GM19351 (cell line): Measurements from ENCODE around the gene AATK.

Source experiments
- ATAC-seq: cut with Tn5 transposase; IDR thresholded peaks from one replicate; pipeline ENCODE4 v1.9.1; 2021; ENCODE audit warnings: mild to moderate bottlenecking, moderate library complexity; ENCODE audit not compliant: unreplicated experiment

AATK gene

GRCh38 chr17:81183316-81183715 lies 17.3 kb upstream of the AATK start:
- no peak for ATAC-seq

DNA sequence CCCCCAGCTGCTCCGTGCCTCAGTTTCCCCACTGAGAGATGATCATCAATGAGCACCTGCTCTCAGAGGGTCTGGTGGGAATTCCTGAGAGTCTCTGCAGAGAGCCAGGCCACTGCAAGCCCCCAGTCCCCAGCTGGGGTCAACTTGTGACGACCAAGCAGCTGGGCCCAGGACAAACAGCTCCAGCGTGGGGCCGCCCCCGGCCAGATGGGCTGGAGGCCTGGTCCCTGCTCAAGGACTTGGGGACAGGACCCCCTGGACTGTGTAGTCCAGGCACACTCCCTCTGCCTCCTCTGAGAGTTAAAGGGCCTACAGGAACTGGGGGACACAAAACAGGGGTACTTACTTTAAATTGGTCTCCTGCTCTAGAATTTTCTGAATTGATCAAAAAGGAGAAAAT lies 16.6 kb upstream of the AATK start:
- ATAC-seq: no peak

GRCh38 chr17:81181811-81182185 lies 15.8 kb upstream of the AATK start:
- ATAC-seq: no peak

- no peak for ATAC-seq
These were observed 15.1 kb upstream of the AATK start for GRCh38 chr17:81180836-81181810.

GRCh38 chr17:81179861-81180260 lies 13.8 kb upstream of the AATK start:
- no peak for ATAC-seq

GRCh38 chr17:81179220-81179619 lies 13.2 kb upstream of the AATK start:
- ATAC-seq: no peak

DNA sequence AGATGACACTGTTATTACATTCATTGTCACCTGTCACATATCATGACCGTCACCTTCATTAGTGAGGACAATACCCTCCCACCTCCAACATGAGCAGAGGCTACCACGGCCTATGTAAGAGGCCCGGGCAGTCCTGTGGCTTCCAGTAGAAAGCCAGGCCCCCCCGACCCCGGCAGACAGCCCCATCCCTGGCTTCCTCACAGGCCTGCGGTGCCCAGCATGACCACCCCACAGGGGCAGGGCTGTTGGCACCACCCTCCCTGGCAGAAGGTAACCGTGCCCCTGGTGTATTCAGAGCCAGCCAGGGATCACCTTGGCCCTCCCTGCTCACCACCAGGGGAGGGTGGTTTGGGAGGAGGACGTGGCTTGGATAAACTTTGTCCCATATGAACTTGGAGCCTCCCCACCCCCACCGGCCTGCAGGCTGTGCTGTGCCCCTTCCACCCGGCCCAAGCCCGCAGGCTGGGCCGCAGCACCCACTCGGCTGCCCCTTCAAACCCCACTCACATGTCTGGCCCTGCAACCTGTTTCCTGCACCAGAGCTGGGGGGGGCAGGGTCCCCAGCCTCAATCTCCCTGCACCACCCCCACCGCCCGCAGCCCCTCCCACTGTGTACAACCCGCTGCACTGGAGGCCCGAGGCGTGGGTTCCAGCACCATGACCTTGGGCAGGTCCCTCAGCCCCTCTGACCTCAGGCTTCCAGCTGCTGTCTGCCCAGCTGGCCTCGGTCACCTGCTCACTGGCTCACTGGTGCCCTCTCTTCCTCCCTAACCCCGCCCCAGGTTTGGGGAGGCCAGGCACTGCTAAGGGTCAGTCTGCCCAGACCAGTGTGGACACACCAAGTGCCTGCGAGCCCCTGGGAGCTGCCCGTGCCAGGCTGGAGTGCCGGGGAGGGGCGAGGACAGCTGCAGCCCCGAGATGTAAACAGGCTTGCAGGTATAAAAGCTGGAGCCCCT lies 12.4 kb upstream of the AATK start:
- no peak for ATAC-seq

DNA sequence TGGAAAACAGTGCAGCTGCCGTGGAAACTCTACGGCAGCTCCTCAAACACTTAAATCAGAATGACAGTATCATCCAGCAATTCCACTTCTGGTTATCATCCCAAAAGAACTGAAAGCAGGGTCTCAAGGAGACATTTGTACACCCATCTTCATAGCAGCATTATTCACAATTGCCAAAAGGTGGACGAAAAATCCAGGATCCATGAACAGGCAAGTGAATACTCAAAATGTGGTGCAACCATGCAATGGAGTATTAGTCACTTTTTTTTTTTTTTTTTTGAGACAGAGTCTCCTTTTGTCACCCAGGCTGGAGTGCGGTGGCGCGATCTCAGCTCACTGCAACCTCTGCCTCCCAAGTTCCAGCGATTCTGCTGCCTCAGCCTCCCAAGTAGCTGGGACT lies 10.6 kb upstream of the AATK start:
- no peak for ATAC-seq

DNA sequence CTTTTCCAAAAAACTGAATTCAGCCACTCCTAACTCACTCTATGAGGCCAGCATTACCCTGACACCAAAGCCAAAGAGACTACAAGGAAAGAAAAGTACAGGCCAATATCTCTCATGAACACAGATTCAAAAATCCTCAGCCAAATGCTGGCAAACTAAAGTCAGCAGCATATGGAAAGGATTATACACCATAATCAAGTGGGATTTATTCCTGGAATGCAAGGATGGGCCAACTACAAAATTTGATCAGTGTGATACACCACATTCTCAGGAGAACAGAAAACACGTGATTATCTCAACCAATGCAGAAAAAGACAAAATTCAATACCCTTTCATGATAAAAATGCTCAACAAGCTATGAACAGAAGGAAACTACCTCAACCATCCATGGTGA lies 7.7 kb upstream of the AATK start:
- ATAC-seq: no peak

- no peak for ATAC-seq
These were observed 7.2 kb upstream of the AATK start for GRCh38 chr17:81173052-81173761.

GRCh38 chr17:81171941-81172340 lies 5.9 kb upstream of the AATK start:
- ATAC-seq: no peak

DNA sequence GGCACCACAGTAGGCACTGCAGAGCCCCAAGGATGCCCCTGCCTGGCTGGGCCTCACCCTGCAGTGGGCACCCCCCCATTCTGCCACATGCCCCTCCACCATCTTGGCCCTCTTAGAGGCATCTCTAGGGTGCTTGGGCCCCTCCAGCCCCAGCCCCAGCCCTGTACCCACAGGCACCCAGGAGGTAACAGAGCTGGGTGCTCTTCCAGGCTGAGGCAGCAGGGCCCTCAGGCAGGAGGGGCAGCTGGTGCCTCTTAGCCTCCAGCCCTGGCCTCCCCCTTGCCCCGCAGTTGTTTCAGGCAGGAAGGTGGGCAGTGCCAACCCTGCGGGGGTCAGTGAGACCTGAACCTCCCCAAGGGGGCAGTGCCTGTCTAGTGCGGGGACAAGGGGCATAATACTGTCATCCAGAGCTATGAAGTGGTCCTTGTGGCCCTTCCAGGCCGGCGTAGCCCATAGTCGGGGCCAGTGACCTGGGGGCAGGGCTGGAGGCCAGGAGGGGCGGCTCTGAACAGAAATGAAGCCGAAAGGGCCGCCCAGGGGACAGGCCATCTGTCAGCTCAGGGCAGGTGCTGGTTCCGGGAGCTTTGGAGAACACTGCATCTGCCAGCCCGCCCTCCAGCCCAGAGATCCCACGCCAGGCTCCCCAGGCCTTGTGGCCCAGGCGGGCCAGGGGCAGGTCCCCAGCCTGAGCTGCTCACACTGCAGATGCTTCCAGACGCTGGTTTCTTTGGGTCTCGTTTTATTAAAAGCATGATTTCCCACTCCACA lies 4.9 kb upstream of the AATK start:
- ATAC-seq: no peak

GRCh38 chr17:81169870-81170309 lies 3.9 kb upstream of the AATK start:
- no peak for ATAC-seq

- ATAC-seq: no peak
These were observed 1.6 kb upstream of the AATK start for GRCh38 chr17:81167638-81168037.

GRCh38 chr17:81167194-81167524 lies 1.1 kb upstream of the AATK start:
- ATAC-seq: no peak

- ATAC-seq: no peak
These were observed 582 bp downstream of the AATK start, which contains the start of gene PVALEF for GRCh38 chr17:81165246-81166032. Gene PVALEF, plus strand, starts transcription at chr17:81165507. Its CDS starts 15,720 bp downstream, at chr17:81181227.

DNA sequence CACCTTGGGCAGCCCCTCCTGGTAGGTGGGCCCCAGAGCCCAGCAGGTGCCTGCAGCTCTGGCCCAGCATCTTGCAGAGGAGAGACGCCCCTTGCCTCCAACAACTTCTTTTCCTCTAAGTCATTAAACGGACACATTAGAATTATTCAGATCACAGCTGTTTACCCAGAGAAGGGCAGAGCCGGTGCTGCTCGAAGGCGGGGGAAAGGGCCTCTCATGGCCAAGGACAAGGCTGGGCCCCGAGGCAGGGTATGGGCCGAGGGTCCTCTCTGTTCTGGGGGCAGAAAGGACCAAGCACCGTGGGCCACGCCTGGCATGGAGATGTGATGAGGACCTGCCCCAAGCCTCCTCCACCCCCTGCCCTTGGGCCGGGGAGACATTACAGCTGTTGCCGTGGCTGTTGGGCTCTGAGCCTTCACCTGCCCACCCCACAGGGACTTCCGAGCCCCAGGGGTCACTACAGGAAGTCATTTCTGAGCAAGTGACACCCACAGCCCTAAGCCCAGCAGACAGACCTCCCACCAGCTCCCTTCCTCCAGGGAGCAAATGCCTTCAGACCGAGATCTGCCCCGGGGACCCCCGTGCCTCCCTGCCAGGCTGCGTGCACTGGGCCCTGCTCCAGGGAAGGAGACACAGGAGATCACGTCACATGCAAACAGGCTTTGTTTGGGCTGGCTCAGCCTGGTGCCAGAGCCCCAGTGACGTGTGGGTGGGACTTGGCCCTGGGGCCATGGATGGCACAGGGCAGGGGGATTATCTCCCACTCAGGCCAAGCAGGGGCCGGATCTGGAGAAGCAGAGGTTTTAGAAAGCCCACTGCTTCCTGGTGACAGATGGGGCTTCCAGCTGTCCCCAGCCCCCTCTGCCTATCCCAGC lies 1.4 kb downstream of the AATK start:
- no peak for ATAC-seq

- no peak for ATAC-seq
These were observed 2.2 kb downstream of the AATK start for GRCh38 chr17:81163703-81164370.
